H1 (cell line): ENCODE data around the gene CRACDL.

Source experiments
- CBX8 ChIP-seq: fragments of 300-800, 300-1000 bp; sonication (generic); IDR thresholded peaks from 2 replicates; pipeline ENCODE4 v1.7.1; 2016; ENCODE audit warnings: low read depth, low read length, borderline replicate concordance
- CTCF ChIP-seq, 3 experiments: IDR thresholded peaks; 1 replicate in 2 of 3; 2 replicates in 1 of 3; pipeline versions ENCODE4 v1.5.1 to v1.6.1; 2011; ENCODE audit warnings: low read length in 3 of 3, mild to moderate bottlenecking in 3 of 3, inconsistent platforms in 2 of 3, low read depth in 1 of 3, moderate library complexity in 1 of 3; ENCODE audit not compliant: insufficient read depth in 1 of 3; ENCODE audit errors: control extremely low read depth in 1 of 3
- GABPA ChIP-seq: IDR thresholded peaks from 2 replicates; pipeline ENCODE4 v1.6.1; 2011; ENCODE audit warnings: mild to moderate bottlenecking, low read length, moderate library complexity, borderline replicate concordance; ENCODE audit not compliant: insufficient read depth
- MAFK ChIP-seq: IDR thresholded peaks from 2 replicates; pipeline ENCODE4 v1.6.1; 2012; ENCODE audit warnings: low read depth, mild to moderate bottlenecking, improper control_type of control experiment, low read length
- POLR2A ChIP-seq, 2 experiments: IDR thresholded peaks; 1 replicate in 1 of 2; 2 replicates in 1 of 2; pipeline ENCODE4 v1.6.1; 2011; ENCODE audit warnings: low read depth in 2 of 2, low read length in 2 of 2, mild to moderate bottlenecking in 2 of 2; ENCODE audit errors: control extremely low read depth in 1 of 2
- RAD21 ChIP-seq, 2 experiments: IDR thresholded peaks in 1 of 2; conservative IDR thresholded peaks in 1 of 2; 2 replicates each; pipeline ENCODE4 v1.6.1; 2011; ENCODE audit warnings: low read depth in 2 of 2, low read length in 2 of 2, improper control_type of control experiment in 1 of 2, inconsistent platforms in 1 of 2, mild to moderate bottlenecking in 1 of 2, moderate library complexity in 1 of 2
- SUZ12 ChIP-seq: fragments of 200-600 bp; sonication (generic); IDR thresholded peaks from 2 replicates; pipeline ENCODE4 v1.6.1; 2012; ENCODE audit warnings: mild to moderate bottlenecking, inconsistent platforms, low read length, moderate library complexity, mixed read lengths
- TF ChIP-seq, protein P1 (sequence below): IDR thresholded peaks from 2 replicates; pipeline ENCODE4 v1.6.1; 2012; ENCODE audit warnings: inconsistent platforms
- TF ChIP-seq, protein P2 (sequence below): IDR thresholded peaks from 2 replicates; pipeline ENCODE4 v1.6.1; 2011; ENCODE audit warnings: low read length, improper control_type of control experiment

GRCh38 chr2:98804736-98805135, 131.3 kb downstream of the CRACDL start:
- TF ChIP-seq, protein P1, sequence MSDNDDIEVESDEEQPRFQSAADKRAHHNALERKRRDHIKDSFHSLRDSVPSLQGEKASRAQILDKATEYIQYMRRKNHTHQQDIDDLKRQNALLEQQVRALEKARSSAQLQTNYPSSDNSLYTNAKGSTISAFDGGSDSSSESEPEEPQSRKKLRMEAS: no peak
- TF ChIP-seq CTCF (IDR thresholded peaks at IDR 0.05; ENCODE audit: control extremely low read depth in 1 of 3, insufficient read depth in 1 of 3, low read depth in 1 of 3, low read length in 3 of 3) (no peak), RAD21 (IDR thresholded peaks at IDR 0.05 in 1 of 2, conservative IDR thresholded peaks at IDR 0.05 in 1 of 2; ENCODE audit: low read depth in 2 of 2, low read length in 2 of 2) (no peak), CBX8 (no peak), POLR2A (IDR thresholded peaks at IDR 0.05; ENCODE audit: control extremely low read depth in 1 of 2, low read depth in 2 of 2, low read length in 2 of 2) (no peak), GABPA (no peak), SUZ12 (no peak), MAFK (no peak)
- TF ChIP-seq, protein P2, sequence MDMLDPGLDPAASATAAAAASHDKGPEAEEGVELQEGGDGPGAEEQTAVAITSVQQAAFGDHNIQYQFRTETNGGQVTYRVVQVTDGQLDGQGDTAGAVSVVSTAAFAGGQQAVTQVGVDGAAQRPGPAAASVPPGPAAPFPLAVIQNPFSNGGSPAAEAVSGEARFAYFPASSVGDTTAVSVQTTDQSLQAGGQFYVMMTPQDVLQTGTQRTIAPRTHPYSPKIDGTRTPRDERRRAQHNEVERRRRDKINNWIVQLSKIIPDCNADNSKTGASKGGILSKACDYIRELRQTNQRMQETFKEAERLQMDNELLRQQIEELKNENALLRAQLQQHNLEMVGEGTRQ: no peak
